ENCODE data around the gene HIVEP3.

HIVEP3 gene

DNA sequence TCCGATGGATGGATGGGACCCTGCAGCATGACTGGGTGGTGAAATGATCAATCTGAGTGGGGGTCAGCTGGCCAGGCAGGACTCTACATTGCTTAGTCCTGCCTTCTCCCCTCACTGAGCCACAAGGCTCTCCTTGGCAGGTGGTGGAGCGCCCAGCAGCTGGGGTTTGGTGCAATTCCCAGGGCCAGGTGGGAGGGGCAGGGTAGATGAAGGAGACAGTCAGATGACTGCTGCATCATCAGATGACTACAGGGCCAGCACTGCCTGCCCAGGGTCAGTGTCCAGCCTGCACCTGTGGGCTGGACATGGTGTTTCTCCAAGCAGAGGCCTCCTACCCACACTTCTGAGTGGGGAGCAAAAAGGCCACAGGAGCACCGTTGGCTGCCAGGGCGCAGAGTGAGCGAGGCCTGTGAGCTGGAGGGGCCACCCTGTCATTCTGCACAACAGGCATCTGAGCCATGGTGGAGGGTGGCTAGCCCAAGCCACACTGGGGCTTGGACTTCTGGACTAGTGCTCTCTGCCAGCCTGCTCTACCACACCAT is 330.3 kb downstream of the HIVEP3 start:
- Histone ChIP-seq H3K27ac (ENCODE audit: extremely low read depth, low read depth, low read length) (no peak overlapping the region), H3K4me1 (ENCODE audit: control insufficient read depth, insufficient read depth, low read length) (no peaks in the 10 kb centered on the region), H3K9me3 (ENCODE audit: control insufficient read depth, insufficient read depth, low read depth, low read length) (no peaks in the 10 kb centered on the region), H3K36me3 (ENCODE audit: control insufficient read depth in 2 of 2, insufficient read depth in 1 of 2, low read length in 2 of 2) (no peaks in the 10 kb centered on the region), H3K4me3 (ENCODE audit: low read depth, low read length) (no peak overlapping the region)
- ChIA-PET CTCF (interaction anchor here (0.7 to 1.1 kb wide), 2 partner anchors 8 to 15 kb away, joined by 3 to 8 read pairs; no protein-coding TSS in a partner anchor), POLR2A (no interaction called here)
- TF ChIP-seq OSR2 (tag by site-specific recombination; IDR thresholded peaks at IDR 0.05), result no peak
- no peak for TF ChIP-seq ZBTB17 (tag by site-specific recombination; IDR thresholded peaks at IDR 0.05)
- no peak for TF ChIP-seq ZFP41 (tag by site-specific recombination; IDR thresholded peaks at IDR 0.05; ENCODE audit: borderline replicate concordance)
- no peak for TF ChIP-seq ZNF433 (tag by site-specific recombination; IDR thresholded peaks at IDR 0.05; ENCODE audit: low read depth)
- TF ChIP-seq, protein P1, sequence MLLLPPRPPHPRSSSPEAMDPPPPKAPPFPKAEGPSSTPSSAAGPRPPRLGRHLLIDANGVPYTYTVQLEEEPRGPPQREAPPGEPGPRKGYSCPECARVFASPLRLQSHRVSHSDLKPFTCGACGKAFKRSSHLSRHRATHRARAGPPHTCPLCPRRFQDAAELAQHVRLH (tag by site-specific recombination; IDR thresholded peaks at IDR 0.05), result no peak
- no peak for TF ChIP-seq ZNF658 (tag by site-specific recombination; IDR thresholded peaks at IDR 0.05)
- no peak for TF ChIP-seq ZNF114 (tag by site-specific recombination; IDR thresholded peaks at IDR 0.05)
- no peak for TF ChIP-seq ZIC2 (tag by site-specific recombination; IDR thresholded peaks at IDR 0.05)
- no peak for TF ChIP-seq KLF7 (tag by site-specific recombination; IDR thresholded peaks at IDR 0.05; ENCODE audit: borderline replicate concordance)
- no peak for TF ChIP-seq ZNF223 (tag by site-specific recombination; IDR thresholded peaks at IDR 0.05)
- no peak for TF ChIP-seq ZNF221 (tag by site-specific recombination; IDR thresholded peaks at IDR 0.05; ENCODE audit: borderline replicate concordance)
- no peak for TF ChIP-seq ZNF423 (tag by site-specific recombination; IDR thresholded peaks at IDR 0.05)
- no peak for TF ChIP-seq GLIS1 (tag by site-specific recombination; IDR thresholded peaks at IDR 0.05)
- TF ChIP-seq GLI2 (tag by site-specific recombination; IDR thresholded peaks at IDR 0.05; ENCODE audit: borderline replicate concordance, low read depth), result no peak
- TF ChIP-seq ZNF202 (tag by site-specific recombination; IDR thresholded peaks at IDR 0.05; ENCODE audit: borderline replicate concordance), result no peak
- TF ChIP-seq ZEB2 (tag by site-specific recombination; IDR thresholded peaks at IDR 0.05), result no peak
- TF ChIP-seq, protein P2, sequence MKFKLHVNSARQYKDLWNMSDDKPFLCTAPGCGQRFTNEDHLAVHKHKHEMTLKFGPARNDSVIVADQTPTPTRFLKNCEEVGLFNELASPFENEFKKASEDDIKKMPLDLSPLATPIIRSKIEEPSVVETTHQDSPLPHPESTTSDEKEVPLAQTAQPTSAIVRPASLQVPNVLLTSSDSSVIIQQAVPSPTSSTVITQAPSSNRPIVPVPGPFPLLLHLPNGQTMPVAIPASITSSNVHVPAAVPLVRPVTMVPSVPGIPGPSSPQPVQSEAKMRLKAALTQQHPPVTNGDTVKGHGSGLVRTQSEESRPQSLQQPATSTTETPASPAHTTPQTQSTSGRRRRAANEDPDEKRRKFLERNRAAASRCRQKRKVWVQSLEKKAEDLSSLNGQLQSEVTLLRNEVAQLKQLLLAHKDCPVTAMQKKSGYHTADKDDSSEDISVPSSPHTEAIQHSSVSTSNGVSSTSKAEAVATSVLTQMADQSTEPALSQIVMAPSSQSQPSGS (tag by site-specific recombination; IDR thresholded peaks at IDR 0.05; ENCODE audit: low read depth), result no peak
- no peak for TF ChIP-seq KLF8 (tag by site-specific recombination; IDR thresholded peaks at IDR 0.05)
- TF ChIP-seq HOXD13 (CRISPR knock-in tag; IDR thresholded peaks at IDR 0.05; ENCODE audit: borderline replicate concordance), result no peak

DNA sequence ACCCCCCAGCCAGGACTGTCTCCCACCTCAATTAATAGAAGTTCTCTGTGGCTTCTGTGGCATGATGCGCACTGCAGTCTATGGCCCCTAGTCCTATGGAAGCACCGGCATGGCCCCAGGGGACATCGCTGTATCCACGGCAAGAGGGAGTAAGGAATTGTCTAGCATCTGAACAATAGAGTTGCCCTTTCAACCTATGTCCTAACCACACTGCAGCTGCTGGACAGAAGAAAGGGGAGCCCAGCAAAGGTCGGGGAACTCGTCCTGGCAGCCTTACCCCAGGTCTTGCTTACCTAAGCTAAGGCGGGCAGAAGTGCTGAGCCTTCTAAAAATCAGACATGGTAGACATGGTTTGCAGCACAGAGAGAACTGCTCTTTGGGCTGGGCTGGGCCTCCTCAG is 330.9 kb downstream of the HIVEP3 start:
- Histone ChIP-seq H3K4me1 (ENCODE audit: control insufficient read depth, insufficient read depth, low read length) (no peaks in the 10 kb centered on the region), H3K4me3 (ENCODE audit: low read depth, low read length) (no peak overlapping the region), H3K27ac (ENCODE audit: extremely low read depth, low read depth, low read length) (no peak overlapping the region), H3K36me3 (ENCODE audit: control insufficient read depth in 2 of 2, insufficient read depth in 1 of 2, low read length in 2 of 2) (no peaks in the 10 kb centered on the region), H3K9me3 (ENCODE audit: control insufficient read depth, insufficient read depth, low read depth, low read length) (no peaks in the 10 kb centered on the region)
- ChIA-PET POLR2A (no interaction called here), CTCF (interaction anchor here (0.7 to 1.1 kb wide), 2 partner anchors 7 to 14 kb away, joined by 3 to 8 read pairs; no protein-coding TSS in a partner anchor)
- no peak for TF ChIP-seq ZNF394 (tag by site-specific recombination; IDR thresholded peaks at IDR 0.05; ENCODE audit: borderline replicate concordance)
- TF ChIP-seq ZNF2 (tag by site-specific recombination; IDR thresholded peaks at IDR 0.05), result no peak
- TF ChIP-seq, protein P3, sequence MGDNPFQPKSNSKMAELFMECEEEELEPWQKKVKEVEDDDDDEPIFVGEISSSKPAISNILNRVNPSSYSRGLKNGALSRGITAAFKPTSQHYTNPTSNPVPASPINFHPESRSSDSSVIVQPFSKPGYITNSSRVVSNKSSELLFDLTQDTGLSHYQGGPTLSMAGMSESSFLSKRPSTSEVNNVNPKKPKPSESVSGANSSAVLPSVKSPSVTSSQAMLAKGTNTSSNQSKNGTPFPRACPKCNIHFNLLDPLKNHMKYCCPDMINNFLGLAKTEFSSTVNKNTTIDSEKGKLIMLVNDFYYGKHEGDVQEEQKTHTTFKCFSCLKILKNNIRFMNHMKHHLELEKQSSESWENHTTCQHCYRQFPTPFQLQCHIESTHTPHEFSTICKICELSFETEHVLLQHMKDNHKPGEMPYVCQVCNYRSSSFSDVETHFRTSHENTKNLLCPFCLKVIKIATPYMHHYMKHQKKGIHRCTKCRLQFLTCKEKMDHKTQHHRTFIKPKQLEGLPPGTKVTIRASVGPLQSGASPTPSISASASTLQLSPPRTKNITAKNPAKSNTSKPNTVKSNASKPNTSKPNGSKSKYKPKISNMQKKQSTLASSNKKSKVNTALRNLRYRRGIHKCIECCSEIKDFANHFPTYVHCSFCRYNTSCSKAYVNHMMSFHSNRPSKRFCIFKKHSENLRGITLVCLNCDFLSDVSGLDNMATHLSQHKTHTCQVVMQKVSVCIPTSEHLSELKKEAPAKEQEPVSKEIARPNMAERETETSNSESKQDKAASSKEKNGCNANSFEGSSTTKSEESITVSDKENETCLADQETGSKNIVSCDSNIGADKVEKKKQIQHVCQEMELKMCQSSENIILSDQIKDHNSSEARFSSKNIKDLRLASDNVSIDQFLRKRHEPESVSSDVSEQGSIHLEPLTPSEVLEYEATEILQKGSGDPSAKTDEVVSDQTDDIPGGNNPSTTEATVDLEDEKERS (tag by site-specific recombination; IDR thresholded peaks at IDR 0.05), result no peak
- TF ChIP-seq ZNF335 (tag by site-specific recombination; conservative IDR thresholded peaks at IDR 0.05), result no peak
- TF ChIP-seq ZNF423 (tag by site-specific recombination; IDR thresholded peaks at IDR 0.05), result no peak
- TF ChIP-seq HOXA7 (CRISPR knock-in tag; IDR thresholded peaks at IDR 0.05; ENCODE audit: borderline replicate concordance), result no peak
- TF ChIP-seq ZNF843 (tag by site-specific recombination; IDR thresholded peaks at IDR 0.05), result no peak
- no peak for TF ChIP-seq ZNF561 (tag by site-specific recombination; IDR thresholded peaks at IDR 0.05; ENCODE audit: borderline replicate concordance)
- TF ChIP-seq, protein P4, sequence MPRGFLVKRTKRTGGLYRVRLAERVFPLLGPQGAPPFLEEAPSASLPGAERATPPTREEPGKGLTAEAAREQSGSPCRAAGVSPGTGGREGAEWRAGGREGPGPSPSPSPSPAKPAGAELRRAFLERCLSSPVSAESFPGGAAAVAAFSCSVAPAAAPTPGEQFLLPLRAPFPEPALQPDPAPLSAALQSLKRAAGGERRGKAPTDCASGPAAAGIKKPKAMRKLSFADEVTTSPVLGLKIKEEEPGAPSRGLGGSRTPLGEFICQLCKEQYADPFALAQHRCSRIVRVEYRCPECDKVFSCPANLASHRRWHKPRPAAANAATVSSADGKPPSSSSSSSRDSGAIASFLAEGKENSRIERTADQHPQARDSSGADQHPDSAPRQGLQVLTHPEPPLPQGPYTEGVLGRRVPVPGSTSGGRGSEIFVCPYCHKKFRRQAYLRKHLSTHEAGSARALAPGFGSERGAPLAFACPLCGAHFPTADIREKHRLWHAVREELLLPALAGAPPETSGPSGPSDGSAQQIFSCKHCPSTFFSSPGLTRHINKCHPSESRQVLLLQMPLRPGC (tag by site-specific recombination; IDR thresholded peaks at IDR 0.05), result no peak
- TF ChIP-seq, protein P5, sequence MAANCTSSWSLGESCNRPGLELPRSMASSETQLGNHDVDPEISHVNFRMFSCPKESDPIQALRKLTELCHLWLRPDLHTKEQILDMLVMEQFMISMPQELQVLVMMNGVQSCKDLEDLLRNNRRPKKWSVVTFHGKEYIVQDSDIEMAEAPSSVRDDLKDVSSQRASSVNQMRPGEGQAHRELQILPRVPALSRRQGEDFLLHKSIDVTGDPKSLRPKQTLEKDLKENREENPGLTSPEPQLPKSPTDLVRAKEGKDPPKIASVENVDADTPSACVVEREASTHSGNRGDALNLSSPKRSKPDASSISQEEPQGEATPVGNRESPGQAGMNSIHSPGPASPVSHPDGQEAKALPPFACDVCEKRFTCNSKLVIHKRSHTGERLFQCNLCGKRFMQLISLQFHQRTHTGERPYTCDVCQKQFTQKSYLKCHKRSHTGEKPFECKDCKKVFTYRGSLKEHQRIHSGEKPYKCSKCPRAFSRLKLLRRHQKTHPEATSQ (tag by site-specific recombination; IDR thresholded peaks at IDR 0.05), result no peak
- TF ChIP-seq ZIC2 (tag by site-specific recombination; IDR thresholded peaks at IDR 0.05), result no peak
- no peak for TF ChIP-seq OSR2 (tag by site-specific recombination; IDR thresholded peaks at IDR 0.05)
- TF ChIP-seq ZNF266 (tag by site-specific recombination; IDR thresholded peaks at IDR 0.05; ENCODE audit: low read depth), result no peak
- TF ChIP-seq ZBTB17 (tag by site-specific recombination; IDR thresholded peaks at IDR 0.05), result no peak

All from HEK293 (cell line).